T-helper 1 cell treated with Interleukin-12 subunit alpha and Interleukin-12 subunit beta and Interleukin-4 antibody, amounts not matched to agents 30 ng/mL and 1 ng/mL, for 36 hours (primary cell): Measurements from ENCODE around the gene ALPP. TPM values are rescaled to one million over a fixed set of nuclear protein-coding genes. Genes with fewer than 3 reads are reported as not detected.
"Not testable (repeated sequence)": the region's sequence is repeated elsewhere in the genome, so short reads cannot be mapped to it uniquely, and the experiment has no call there.

ENCODE experiments used
- intact Hi-C: fragments of 100-400 bp; cut with micrococcal nuclease; formaldehyde crosslinking; loops from one replicate; pipeline ENCODE4 v1.15.1; 2024
- total RNA-seq: library from RNA; stranded (reverse); gene quantifications from 2 replicates; pipeline ENCODE4 v1.2.3, GENCODE V29; 2022

The ALPP gene
- total RNA-seq, 1 donor from 2014 or later = not detected

- intact Hi-C loops = no loop called here
Measured at GRCh38 chr2:232400256-232401015, 21.9 kb downstream of the ALPP start.

- intact Hi-C loops = no loop called here
Measured at GRCh38 chr2:232402518-232402917, 24.0 kb downstream of the ALPP start.

- intact Hi-C loops = no loop called here
Measured at GRCh38 chr2:232405943-232406510, 27.5 kb downstream of the ALPP start.

- intact Hi-C loops = no loop called here
Measured at GRCh38 chr2:232406556-232407310, 28.2 kb downstream of the ALPP start, which contains the start of gene ALPG. Gene ALPG, plus strand, starts transcription at chr2:232406844. Its CDS starts 51 bp downstream, at chr2:232406895.

GRCh38 chr2:232407428-232408150 is 29.0 kb downstream of the ALPP start:
- intact Hi-C loops = not testable (repeated sequence)

- intact Hi-C loops = not testable (repeated sequence)
Measured at GRCh38 chr2:232408269-232408668, 29.7 kb downstream of the ALPP start.

GRCh38 chr2:232409617-232410016 is 31.1 kb downstream of the ALPP start:
- intact Hi-C loops = not testable (repeated sequence)

GRCh38 chr2:232410238-232410900 is 31.8 kb downstream of the ALPP start:
- intact Hi-C loops = no loop called here

GRCh38 chr2:232411901-232412629 is 33.5 kb downstream of the ALPP start:
- intact Hi-C loops = no loop called here

- intact Hi-C loops = no loop called here
Measured at GRCh38 chr2:232412986-232413385, 34.4 kb downstream of the ALPP start.

GRCh38 chr2:232415138-232415690 is 36.7 kb downstream of the ALPP start:
- intact Hi-C loops = no loop called here

- intact Hi-C loops = no loop called here
Measured at GRCh38 chr2:232415736-232416520, 37.4 kb downstream of the ALPP start.

- intact Hi-C loops = no loop called here
Measured at GRCh38 chr2:232416521-232417470, 38.2 kb downstream of the ALPP start.

- intact Hi-C loops = no loop called here
Measured at GRCh38 chr2:232417489-232417888, 38.9 kb downstream of the ALPP start.

GRCh38 chr2:232418056-232418455 is 39.5 kb downstream of the ALPP start:
- intact Hi-C loops = no loop called here

- intact Hi-C loops = no loop called here
Measured at GRCh38 chr2:232418466-232419244, 40.1 kb downstream of the ALPP start.
